ENCODE measurements around the gene RELA. TPM values are rescaled to one million over a fixed set of nuclear protein-coding genes. Genes with fewer than 3 reads are reported as not detected.
A peak's percentile ranks its signal among the peaks of the same experiment; 100 is the strongest.

The RELA gene
- total RNA-seq, 1 experiment from 2014 or later = 76.4 TPM

DNA sequence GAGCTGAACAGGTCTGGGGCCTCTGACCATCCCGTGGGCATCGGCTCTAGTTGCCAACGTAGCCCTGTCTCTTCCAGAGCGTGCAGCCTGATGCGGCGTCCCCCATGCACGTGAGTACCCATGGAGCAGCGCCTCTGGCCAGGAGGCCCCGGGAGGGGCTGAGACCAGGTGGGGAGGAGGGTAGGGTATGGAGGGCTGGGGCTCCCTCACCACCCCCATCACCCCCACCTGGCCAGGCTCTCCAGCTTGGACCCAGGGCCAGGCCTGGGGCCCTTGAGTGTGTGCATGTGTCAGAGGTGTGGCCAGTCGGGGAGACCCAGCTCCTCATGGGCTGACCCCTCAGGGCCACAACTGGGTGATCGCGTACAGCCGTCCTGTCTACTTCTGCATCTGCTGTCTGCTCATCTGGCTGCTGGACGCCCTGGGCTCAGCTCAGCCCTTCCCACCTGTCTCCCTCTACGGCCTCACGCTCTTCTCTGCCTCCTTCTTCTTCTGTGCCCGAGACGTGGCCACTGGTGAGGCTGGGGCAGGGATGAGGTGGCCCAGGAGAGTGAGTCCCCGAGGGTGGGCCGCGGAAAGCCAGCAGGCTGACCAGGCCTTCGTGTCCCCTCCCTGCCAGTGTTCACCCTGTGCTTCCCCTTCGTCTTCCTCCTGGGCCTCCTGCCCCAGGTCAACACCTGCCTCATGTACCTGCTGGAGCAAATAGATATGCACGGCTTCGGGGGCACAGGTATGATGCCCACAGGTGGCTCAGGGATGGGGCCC lies 38.7 kb downstream of the RELA start:
- H3K4me1 Mint-ChIP-seq (ENCODE audit: low read depth, unreplicated experiment) = no peaks in the 10 kb centered on the region
- H3K27me3 Mint-ChIP-seq (ENCODE audit: unreplicated experiment) = no peaks in the 10 kb centered on the region
- H3K27ac Mint-ChIP-seq (ENCODE audit: unreplicated experiment) = no peak overlapping the region
- H3K9me3 Mint-ChIP-seq (ENCODE audit: low read depth, unreplicated experiment) = no peaks in the 10 kb centered on the region
- peaks cover 46% of the 10 kb centered on the region for H3K36me3 Mint-ChIP-seq (ENCODE audit: insufficient read depth, unreplicated experiment)
- no TSS peak for BruUV-seq (replicated peaks)
- CTCF ChIA-PET = interaction anchor here (1.1 kb wide), 1 partner anchor 28 kb away, joined by 3 read pairs; no protein-coding TSS in a partner anchor
- intact Hi-C loops (cut with micrococcal nuclease; ENCODE audit: unreplicated experiment) = no loop called here
- H3K4me3 Mint-ChIP-seq (ENCODE audit: low read depth, unreplicated experiment) = no peak overlapping the region
- no peak for DNase-seq
- TF ChIP-seq, protein P1, sequence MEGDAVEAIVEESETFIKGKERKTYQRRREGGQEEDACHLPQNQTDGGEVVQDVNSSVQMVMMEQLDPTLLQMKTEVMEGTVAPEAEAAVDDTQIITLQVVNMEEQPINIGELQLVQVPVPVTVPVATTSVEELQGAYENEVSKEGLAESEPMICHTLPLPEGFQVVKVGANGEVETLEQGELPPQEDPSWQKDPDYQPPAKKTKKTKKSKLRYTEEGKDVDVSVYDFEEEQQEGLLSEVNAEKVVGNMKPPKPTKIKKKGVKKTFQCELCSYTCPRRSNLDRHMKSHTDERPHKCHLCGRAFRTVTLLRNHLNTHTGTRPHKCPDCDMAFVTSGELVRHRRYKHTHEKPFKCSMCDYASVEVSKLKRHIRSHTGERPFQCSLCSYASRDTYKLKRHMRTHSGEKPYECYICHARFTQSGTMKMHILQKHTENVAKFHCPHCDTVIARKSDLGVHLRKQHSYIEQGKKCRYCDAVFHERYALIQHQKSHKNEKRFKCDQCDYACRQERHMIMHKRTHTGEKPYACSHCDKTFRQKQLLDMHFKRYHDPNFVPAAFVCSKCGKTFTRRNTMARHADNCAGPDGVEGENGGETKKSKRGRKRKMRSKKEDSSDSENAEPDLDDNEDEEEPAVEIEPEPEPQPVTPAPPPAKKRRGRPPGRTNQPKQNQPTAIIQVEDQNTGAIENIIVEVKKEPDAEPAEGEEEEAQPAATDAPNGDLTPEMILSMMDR (IDR thresholded peaks at IDR 0.05; ENCODE audit: unreplicated experiment) = no peak

DNA sequence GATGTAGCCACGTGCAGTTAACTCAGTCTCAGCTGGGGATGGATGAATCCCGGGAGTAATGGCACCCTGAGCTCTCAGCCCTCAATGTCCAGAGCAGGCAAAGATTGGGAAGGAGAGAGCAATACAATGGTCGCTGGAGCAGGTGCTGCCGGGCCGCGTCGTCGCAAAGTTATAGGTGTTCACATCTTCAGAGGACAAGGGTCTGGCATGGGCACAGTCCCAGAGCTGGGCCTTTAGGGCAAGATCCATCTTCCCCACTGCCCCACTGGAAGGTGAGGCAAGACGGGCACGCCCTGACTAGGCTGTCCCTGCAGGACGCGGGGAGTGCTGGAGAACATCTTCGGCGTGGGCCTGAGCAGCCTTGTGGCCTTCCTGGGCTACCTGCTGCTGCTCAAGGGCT lies 39.5 kb downstream of the RELA start:
- Mint-ChIP-seq H3K4me1 (ENCODE audit: low read depth, unreplicated experiment) (no peaks in the 10 kb centered on the region), H3K36me3 (ENCODE audit: insufficient read depth, unreplicated experiment) (peaks cover 50% of the 10 kb centered on the region), H3K27me3 (ENCODE audit: unreplicated experiment) (no peaks in the 10 kb centered on the region), H3K9me3 (ENCODE audit: low read depth, unreplicated experiment) (no peaks in the 10 kb centered on the region), H3K4me3 (ENCODE audit: low read depth, unreplicated experiment) (no peak overlapping the region), H3K27ac (ENCODE audit: unreplicated experiment) (no peak overlapping the region)
- intact Hi-C loops (cut with micrococcal nuclease; ENCODE audit: unreplicated experiment) = no loop called here
- CTCF ChIA-PET = interaction anchor here (1.1 kb wide), 1 partner anchor 29 kb away, joined by 3 read pairs; no protein-coding TSS in a partner anchor
- TF ChIP-seq, protein P1 (IDR thresholded peaks at IDR 0.05; ENCODE audit: unreplicated experiment) = no peak
- no peak for DNase-seq
- no TSS peak for BruUV-seq (replicated peaks)

DNA sequence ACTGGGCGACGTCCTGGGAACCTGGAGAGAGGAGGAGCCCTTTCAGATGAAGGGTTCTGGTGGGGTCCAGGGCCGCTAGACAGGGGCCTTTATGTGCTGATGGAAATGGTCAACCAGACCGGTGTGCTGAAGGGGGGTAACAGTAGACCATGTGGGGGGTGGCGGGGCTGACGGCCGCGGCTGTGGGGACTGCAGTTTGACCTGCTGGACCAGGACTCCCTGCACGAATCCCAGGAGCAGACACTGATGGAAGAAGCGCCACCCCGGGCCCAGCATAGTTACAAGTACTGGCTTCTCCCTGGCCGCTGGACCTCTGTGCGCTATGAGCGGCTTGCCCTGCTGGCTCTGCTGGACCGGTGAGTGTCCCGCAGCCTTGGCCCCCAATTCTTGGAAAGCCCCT lies 40.7 kb downstream of the RELA start:
- Mint-ChIP-seq H3K4me3 (ENCODE audit: low read depth, unreplicated experiment) (no peak overlapping the region), H3K36me3 (ENCODE audit: insufficient read depth, unreplicated experiment) (peaks cover 56% of the 10 kb centered on the region), H3K27ac (ENCODE audit: unreplicated experiment) (peak overlapping the region; percentile 34), H3K27me3 (ENCODE audit: unreplicated experiment) (no peaks in the 10 kb centered on the region), H3K9me3 (ENCODE audit: low read depth, unreplicated experiment) (no peaks in the 10 kb centered on the region), H3K4me1 (ENCODE audit: low read depth, unreplicated experiment) (peaks cover 1% of the 10 kb centered on the region)
- intact Hi-C loops (cut with micrococcal nuclease; ENCODE audit: unreplicated experiment) = no loop called here
- CTCF ChIA-PET = no interaction called here
- no peak for DNase-seq
- TF ChIP-seq, protein P1 (IDR thresholded peaks at IDR 0.05; ENCODE audit: unreplicated experiment) = no peak
- no TSS peak for BruUV-seq (replicated peaks)

DNA sequence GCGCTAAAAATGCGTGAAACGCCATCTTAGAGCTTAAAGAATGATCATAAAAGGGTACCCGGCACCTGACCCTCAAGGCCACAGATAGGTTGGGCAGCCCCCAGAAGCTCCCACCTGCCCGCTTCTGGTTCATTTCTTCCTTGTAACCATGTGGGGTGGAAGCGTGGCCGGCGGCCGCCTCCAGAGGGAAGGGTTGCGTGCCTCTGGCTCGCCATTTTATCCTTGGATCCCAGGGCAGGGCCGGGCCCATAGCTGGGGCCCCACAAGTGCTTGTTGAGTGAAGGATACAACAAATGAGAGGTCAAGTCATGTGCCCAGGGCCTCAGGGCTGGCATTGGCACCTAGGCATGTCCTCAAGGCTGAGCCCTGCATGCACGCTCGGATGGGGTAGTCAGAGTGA lies 41.3 kb downstream of the RELA start:
- Mint-ChIP-seq H3K36me3 (ENCODE audit: insufficient read depth, unreplicated experiment) (peaks cover 56% of the 10 kb centered on the region), H3K9me3 (ENCODE audit: low read depth, unreplicated experiment) (no peaks in the 10 kb centered on the region), H3K27ac (ENCODE audit: unreplicated experiment) (peak overlapping the region; percentile 34), H3K27me3 (ENCODE audit: unreplicated experiment) (no peaks in the 10 kb centered on the region), H3K4me3 (ENCODE audit: low read depth, unreplicated experiment) (no peak overlapping the region), H3K4me1 (ENCODE audit: low read depth, unreplicated experiment) (peaks cover 7% of the 10 kb centered on the region)
- no TSS peak for BruUV-seq (replicated peaks)
- DNase-seq = no peak
- TF ChIP-seq, protein P1 (IDR thresholded peaks at IDR 0.05; ENCODE audit: unreplicated experiment) = no peak
- intact Hi-C loops (cut with micrococcal nuclease; ENCODE audit: unreplicated experiment) = no loop called here
- CTCF ChIA-PET = no interaction called here
